B cell (primary cell): ENCODE data around the gene TNIP1. TPM values are rescaled to one million over a fixed set of nuclear protein-coding genes. Genes with fewer than 3 reads are reported as not detected.

Source experiments
- ATAC-seq: fragments of 200-7000 bp; cut with Tn5 transposase; one replicate; pipeline ENCODE4 v1.10.0; 2021; ENCODE audit warnings: low read depth, mild to moderate bottlenecking, moderate number of reproducible peaks, moderate library complexity
- CTCF ChIA-PET: fragments of 350-600 bp; sonication (Branson Sonifier 250); formaldehyde crosslinking; loops from one replicate; lab custom pipeline; 2021; ENCODE audit warnings: antibody characterized with exemption, inconsistent platforms; lab: Charles Lee
- POLR2A ChIA-PET: fragments of 350-600 bp; sonication (Branson Sonifier 250); formaldehyde crosslinking; loops from one replicate; lab custom pipeline; 2021; ENCODE audit warnings: antibody characterized with exemption; lab: Charles Lee
- DNase-seq: peaks from one replicate; pipeline ENCODE4 v3.0.0; 2013
- H2AFZ ChIP-seq: 2 replicates; pipeline ENCODE4 v1.6.1; 2012; ENCODE audit warnings: mild to moderate bottlenecking, low read depth, low read length; ENCODE audit not compliant: insufficient read depth, poor library complexity, severe bottlenecking
- H3K27ac ChIP-seq, 2 donors: 1 replicate in 1 of 2; 2 replicates in 1 of 2; pipeline ENCODE4 v1.5.1; 2012 to 2013; ENCODE audit warnings: low read length in 2 of 2, mild to moderate bottlenecking in 2 of 2, moderate library complexity in 1 of 2
- H3K27me3 ChIP-seq, 4 experiments: fragments of 200-600 bp in 1 of 4; sonication (generic) in 1 of 4; replicated peaks in 1 of 4; 1 replicate in 2 of 4; 2 replicates in 2 of 4; pipeline versions ENCODE4 v1.6.1 to v1.7.0; 2013 to 2016; ENCODE audit warnings: low read length in 3 of 4, mild to moderate bottlenecking in 2 of 4, mixed read lengths in 1 of 4, moderate library complexity in 1 of 4; ENCODE audit not compliant: insufficient read depth in 4 of 4, control insufficient read depth in 3 of 4; ENCODE audit errors: control extremely low read depth in 1 of 4
- H3K36me3 ChIP-seq, 2 experiments: replicated peaks in 1 of 2; 1 replicate in 1 of 2; 2 replicates in 1 of 2; pipeline versions ENCODE4 v1.6.1 to v1.7.1; 2013; ENCODE audit warnings: low read length in 1 of 2; ENCODE audit not compliant: insufficient read depth in 2 of 2, control insufficient read depth in 1 of 2; ENCODE audit errors: control extremely low read depth in 1 of 2, extremely low read depth in 1 of 2
- H3K4me1 ChIP-seq, 2 donors: fragments of 200-600 bp in 1 of 2; sonication (generic) in 1 of 2; 1 replicate in 1 of 2; 2 replicates in 1 of 2; pipeline versions ENCODE4 v1.5.1 to v1.6.1; 2013 to 2017; ENCODE audit warnings: low read length in 2 of 2; ENCODE audit not compliant: control insufficient read depth in 2 of 2, insufficient read depth in 2 of 2
- H3K4me2 ChIP-seq: replicated peaks from 2 replicates; pipeline ENCODE3; 2012; ENCODE audit warnings: mild to moderate bottlenecking, low read depth, low read length; ENCODE audit not compliant: poor library complexity, severe bottlenecking
- H3K4me3 ChIP-seq, 5 experiments: fragments of 200-600 bp in 1 of 5; sonication (generic) in 1 of 5; 1 replicate in 3 of 5; 2 replicates in 2 of 5; pipeline versions ENCODE4 v1.5.1 to v1.7.0; 2011 to 2016; ENCODE audit warnings: low read length in 4 of 5, mild to moderate bottlenecking in 4 of 5, low read depth in 2 of 5, control low read depth in 1 of 5, moderate library complexity in 1 of 5; ENCODE audit not compliant: insufficient read depth in 1 of 5; ENCODE audit errors: control extremely low read depth in 1 of 5, extremely low read depth in 1 of 5
- H3K79me2 ChIP-seq: fragments of 200-600 bp; sonication (generic); one replicate; pipeline ENCODE4 v1.6.0; 2016; ENCODE audit warnings: low read length; ENCODE audit not compliant: control insufficient read depth, insufficient read depth
- H3K9ac ChIP-seq: fragments of 200-600 bp; sonication (generic); 2 replicates; pipeline ENCODE4 v1.6.1; 2017; ENCODE audit warnings: mild to moderate bottlenecking, low read length, moderate library complexity
- H3K9me3 ChIP-seq, 3 donors: one replicate each; pipeline versions ENCODE4 v1.6.1 to v1.7.1; 2013; ENCODE audit warnings: low read length in 2 of 3; ENCODE audit not compliant: control insufficient read depth in 2 of 3, insufficient read depth in 1 of 3; ENCODE audit errors: control extremely low read depth in 1 of 3
- H4K20me1 ChIP-seq: 2 replicates; pipeline ENCODE4 v1.6.0; 2012; ENCODE audit warnings: mild to moderate bottlenecking, low read length; ENCODE audit not compliant: insufficient read depth, control insufficient read depth, poor library complexity, severe bottlenecking
- H3K27ac Mint-ChIP-seq: one replicate; pipeline ENCODE4 v1.8.0; 2021; ENCODE audit warnings: mixed read lengths
- H3K27me3 Mint-ChIP-seq: one replicate; pipeline ENCODE4 v1.8.0; 2021; ENCODE audit warnings: mixed read lengths
- H3K4me1 Mint-ChIP-seq: one replicate; pipeline ENCODE4 v1.8.0; 2021; ENCODE audit warnings: mixed read lengths
- H3K4me3 Mint-ChIP-seq: one replicate; pipeline ENCODE4 v1.8.0; 2021; ENCODE audit warnings: mixed read lengths
- H3K9me3 Mint-ChIP-seq: one replicate; pipeline ENCODE4 v1.8.0; 2022; ENCODE audit warnings: mixed read lengths; ENCODE audit not compliant: insufficient read depth
- CTCF ChIP-seq: fragments of 200-600 bp; IDR thresholded peaks from one replicate; pipeline ENCODE4 v1.8.0; 2022; ENCODE audit warnings: antibody characterized with exemption, mild to moderate bottlenecking
- EZH2 ChIP-seq: IDR thresholded peaks from 2 replicates; pipeline ENCODE4 v1.6.1; 2012; ENCODE audit warnings: borderline replicate concordance, low read depth, mild to moderate bottlenecking, moderate library complexity, low read length; ENCODE audit not compliant: insufficient read depth, poor library complexity, severe bottlenecking
- WGBS: methylation state at CpG from one replicate; pipeline ENCODE4 v1.1.5; 2013; ENCODE audit warnings: missing lambda C conversion rate; ENCODE audit not compliant: insufficient coverage; 5-methylcytosine and 5-hydroxymethylcytosine counted together
- intact Hi-C: fragments of 100-400 bp; cut with micrococcal nuclease; formaldehyde crosslinking; loops from one replicate; pipeline ENCODE4 v1.10.0; 2022
- polyA plus RNA-seq: library from polyadenylated mRNA; depleted of rRNA; stranded (reverse); fragments of >200 nt; gene quantifications from 2 replicates; pipeline ENCODE4 v1.2.3, GENCODE V29; 2012
- total RNA-seq, 2 donors: library from RNA; stranded (reverse); fragments of 120-200 nt in 1 of 2; gene quantifications; 1 replicate in 1 of 2; 2 replicates in 1 of 2; pipeline versions ENCODE4 v1.2.3 to v1.2.4, GENCODE V29; 2013 to 2022

The TNIP1 gene
- total and polyA plus RNA-seq, 2 donors (not counting 1 experiment from before 2014, with no cell fraction given) = 108 to 294 TPM

DNA sequence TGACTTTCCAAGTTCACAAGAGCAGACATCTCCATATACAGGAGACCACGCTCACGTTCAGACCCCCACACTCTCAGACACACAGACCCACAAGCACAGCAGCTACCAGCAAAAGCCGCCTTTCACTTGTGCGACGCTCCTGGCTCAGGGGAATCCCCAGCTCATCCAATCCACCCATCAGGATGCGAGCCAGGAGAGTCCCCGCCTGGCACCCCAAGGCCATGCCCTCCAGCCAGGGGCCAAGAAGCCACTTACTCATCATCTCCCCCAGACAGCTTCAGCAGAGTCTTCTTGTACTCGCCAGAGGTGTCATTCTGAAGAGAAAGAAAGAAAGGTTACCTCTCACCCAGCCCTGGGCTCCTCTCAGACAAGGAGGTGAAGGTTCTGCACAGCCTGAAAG is 47.1 kb upstream of the TNIP1 start:
- no peaks in the 10 kb centered on the region for H3K27me3 Mint-ChIP-seq
- H3K9me3 ChIP-seq = no peaks in the 10 kb centered on the region
- H3K27me3 ChIP-seq = no peaks in the 10 kb centered on the region
- H3K27ac ChIP-seq = peak overlapping the region; percentile 24 to 80
- H2AFZ ChIP-seq = no peak overlapping the region
- H3K4me3 Mint-ChIP-seq = no peak overlapping the region
- H3K27ac Mint-ChIP-seq = peak overlapping the region; percentile 33
- POLR2A ChIA-PET = no interaction called here
- peaks cover 69% of the 10 kb centered on the region for H3K79me2 ChIP-seq
- peaks cover 60 to 85% of the 10 kb centered on the region in 2 donors for H3K4me1 ChIP-seq
- no peak for DNase-seq
- 95% methylated on average over 4 of the region's 8 CpGs for WGBS
- no peaks in the 10 kb centered on the region for H3K9me3 Mint-ChIP-seq
- ATAC-seq = no peak
- peaks cover 84% of the 10 kb centered on the region for H3K4me1 Mint-ChIP-seq
- no peak overlapping the region for H3K4me3 ChIP-seq
- H4K20me1 ChIP-seq = peaks cover 16% of the 10 kb centered on the region
- peaks cover 8 to 89% of the 10 kb centered on the region in 2 experiments for H3K36me3 ChIP-seq
- no peak for TF ChIP-seq EZH2
- TF ChIP-seq CTCF = no peak
- H3K9ac ChIP-seq = no peak overlapping the region
- intact Hi-C loops = no loop called here
- no peak overlapping the region for H3K4me2 ChIP-seq
- CTCF ChIA-PET = interaction anchor here (1.4 to 48.0 kb wide), 6 partner anchors 0 to 188 kb away, joined by 5 to 1701 read pairs (median 522); partner anchors contain the start of gene ANXA6

- peaks cover 69% of the 10 kb centered on the region for H3K79me2 ChIP-seq
- no peak for TF ChIP-seq EZH2
- TF ChIP-seq CTCF = peak; percentile 78
- peak overlapping the region; percentile 87 to 91 for H3K27ac ChIP-seq
- H3K9me3 Mint-ChIP-seq = no peaks in the 10 kb centered on the region
- H3K4me3 Mint-ChIP-seq = peak overlapping the region; percentile 88
- H2AFZ ChIP-seq = no peak overlapping the region
- H3K27me3 ChIP-seq = no peaks in the 10 kb centered on the region
- ATAC-seq (no peak), DNase-seq (peak; percentile 80)
- ChIA-PET CTCF (interaction anchor here (0.6 to 48.0 kb wide), 46 partner anchors 13 to 701 kb away, joined by 3 to 1701 read pairs (median 5); partner anchors contain the start of genes ANXA6, GM2A, IRGM and TNIP1), POLR2A (interaction anchor here (0.6 to 3.2 kb wide), 17 partner anchors 9 to 190 kb away, joined by 3 to 25 read pairs (median 6); partner anchors contain the start of genes ANXA6 and GM2A)
- intact Hi-C loops = loop anchor here (1.0 kb wide), 1 partner anchor 38 kb away; no protein-coding TSS in a partner anchor
- peaks cover 19 to 89% of the 10 kb centered on the region in 2 experiments for H3K36me3 ChIP-seq
- peaks cover 50 to 74% of the 10 kb centered on the region in 2 donors for H3K4me1 ChIP-seq
- peak overlapping the region; percentile 62 for H3K4me2 ChIP-seq
- peaks cover 30% of the 10 kb centered on the region for H4K20me1 ChIP-seq
- no peaks in the 10 kb centered on the region for H3K27me3 Mint-ChIP-seq
- H3K9ac ChIP-seq = no peak overlapping the region
- H3K4me3 ChIP-seq = peak overlapping the region in 1 of 5 experiments; percentile 12
- H3K9me3 ChIP-seq = no peaks in the 10 kb centered on the region
- peak overlapping the region; percentile 91 for H3K27ac Mint-ChIP-seq
- peaks cover 78% of the 10 kb centered on the region for H3K4me1 Mint-ChIP-seq
- WGBS = 13% methylated on average over 4 of the region's 9 CpGs
These were observed 45.4 kb upstream of the TNIP1 start for GRCh38 chr5:151126199-151126645.
